GM19463 (cell line): ENCODE results near the gene MOCS1.
"Not testable (repeated sequence)": the region's sequence is repeated elsewhere in the genome, so short reads cannot be mapped to it uniquely, and the experiment has no call there.

Source experiments
- ATAC-seq: cut with Tn5 transposase; IDR thresholded peaks from one replicate; pipeline ENCODE4 v1.9.1; 2021; ENCODE audit warnings: mild to moderate bottlenecking, moderate library complexity; ENCODE audit not compliant: unreplicated experiment

Gene MOCS1

DNA sequence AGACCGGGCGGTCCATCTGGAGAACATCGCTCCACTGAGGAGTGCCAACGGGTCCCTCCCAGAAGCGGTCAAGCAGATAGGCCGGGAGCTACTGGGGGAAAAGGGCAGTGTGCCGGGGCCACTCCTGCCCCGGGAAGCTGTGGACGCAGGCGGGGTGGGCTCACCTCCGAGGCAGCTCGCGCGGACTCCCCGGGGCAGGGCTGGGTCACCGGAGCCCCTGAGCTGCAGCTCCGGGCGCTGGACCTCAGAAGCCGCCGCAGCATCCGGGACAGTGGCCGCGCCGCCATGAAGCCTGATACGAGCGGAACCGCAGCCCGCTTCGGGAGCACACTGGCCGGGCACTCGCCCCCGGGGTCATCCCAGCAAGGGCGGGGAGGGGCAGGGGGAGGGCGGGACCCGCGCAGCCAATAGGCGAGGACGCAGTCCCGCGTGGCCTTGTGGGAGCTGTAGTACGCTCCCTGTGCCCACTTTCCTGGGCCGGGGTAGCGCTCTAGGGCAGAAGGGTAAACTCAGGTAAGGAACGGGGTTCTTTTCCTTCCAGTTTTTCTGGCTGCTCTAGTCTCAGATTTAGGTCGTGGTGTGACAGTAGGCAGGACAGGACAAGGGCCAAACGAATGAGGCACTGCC, at the start of gene MOCS1:
Gene MOCS1 (minus strand): TSS at position 332 of the 627 bp plus-strand sequence. CDS start 45 bp downstream, at position 287.
- no peak for ATAC-seq

DNA sequence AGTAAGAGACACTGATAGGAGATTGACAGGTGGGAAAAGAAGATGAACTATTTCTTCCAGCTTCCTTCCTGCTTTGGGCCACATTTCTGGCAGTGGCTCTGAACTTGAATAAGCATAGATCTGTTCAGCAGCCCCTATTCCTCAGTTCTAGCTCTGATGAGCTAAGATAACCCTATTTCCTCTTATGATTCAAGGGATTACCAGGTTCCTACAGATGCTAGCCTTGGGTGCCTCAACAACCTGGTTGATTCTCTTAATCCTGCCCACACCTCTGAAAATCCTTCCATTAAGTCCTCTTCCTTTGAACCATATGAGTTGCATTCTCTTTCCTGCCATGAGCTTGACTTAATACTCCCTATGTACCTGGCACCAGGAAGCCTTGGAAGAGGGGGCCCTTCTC, 49.8 kb upstream of the MOCS1 start:
- no peak for ATAC-seq

DNA sequence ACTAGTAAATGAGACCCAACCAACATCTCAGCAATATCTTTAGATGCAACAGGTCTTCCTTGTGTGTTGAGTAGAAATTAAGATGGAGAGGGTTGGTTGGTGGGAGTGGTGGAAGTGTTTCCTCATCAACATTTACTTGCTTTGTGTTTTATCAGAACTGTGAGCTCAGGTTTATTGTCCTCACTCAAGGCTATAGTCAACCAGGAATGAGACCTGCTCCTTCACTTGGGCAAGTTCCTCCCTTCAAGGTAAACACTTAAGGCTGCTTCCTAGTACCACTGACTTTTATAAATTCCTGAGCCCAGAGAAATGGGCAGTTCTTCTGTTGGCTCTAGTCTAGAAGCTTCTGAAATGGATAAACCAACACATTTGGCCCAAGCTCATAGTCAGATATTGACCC, 48.9 kb upstream of the MOCS1 start:
- ATAC-seq = no peak

DNA sequence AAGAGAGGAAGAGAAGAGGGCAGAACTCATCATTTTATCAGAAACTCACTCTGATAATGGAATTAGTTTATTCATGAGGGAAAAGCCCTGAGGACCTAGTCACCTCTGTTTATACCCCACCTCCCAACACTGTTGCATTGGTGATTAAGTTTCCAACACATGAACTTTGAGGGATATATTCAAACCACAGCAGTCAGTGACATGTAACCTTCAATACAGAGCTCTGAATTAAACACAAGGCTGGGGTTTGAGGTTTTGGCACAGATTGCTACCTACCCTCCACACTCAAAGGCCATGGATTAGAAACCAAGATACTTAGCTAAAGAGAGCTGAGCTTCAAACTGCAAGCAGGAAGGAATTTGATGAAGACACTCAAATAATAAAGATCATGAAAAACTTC, 48.5 kb upstream of the MOCS1 start:
- no peak for ATAC-seq

DNA sequence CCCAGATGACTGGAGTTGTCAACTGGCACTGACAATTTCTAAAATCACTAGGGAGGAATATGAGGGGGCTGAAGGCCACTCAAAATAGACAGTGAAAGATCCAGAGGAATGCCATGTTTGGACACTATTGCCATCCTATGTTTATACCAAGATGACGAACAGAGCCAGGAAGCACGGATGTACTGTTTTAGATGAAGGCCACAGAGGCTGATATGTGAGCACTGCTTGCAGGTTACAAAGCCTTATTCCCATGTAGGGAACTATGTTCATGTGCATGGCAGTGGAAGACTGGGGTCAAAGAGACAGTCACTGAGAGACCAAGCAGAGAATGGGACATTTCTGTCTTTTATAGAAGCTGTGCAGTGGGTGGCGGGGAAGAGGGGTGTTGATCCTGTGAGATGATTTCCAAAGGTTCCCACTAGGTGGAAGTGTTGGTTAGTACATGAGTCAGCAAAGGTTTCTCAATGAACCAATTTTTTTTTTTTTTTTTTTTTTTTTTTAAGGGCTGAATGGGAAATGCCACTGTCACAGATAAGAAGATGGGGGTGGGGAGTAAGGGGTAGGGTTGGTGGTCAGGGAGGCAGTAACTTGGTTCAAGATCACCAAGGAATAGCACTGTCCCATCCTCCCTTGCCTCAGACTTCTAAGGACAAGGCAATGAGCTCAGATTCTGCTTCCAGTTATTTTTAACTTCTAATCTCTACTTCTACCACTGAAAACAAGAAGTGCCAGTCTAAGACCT, 46.7 kb upstream of the MOCS1 start:
- ATAC-seq = no peak

DNA sequence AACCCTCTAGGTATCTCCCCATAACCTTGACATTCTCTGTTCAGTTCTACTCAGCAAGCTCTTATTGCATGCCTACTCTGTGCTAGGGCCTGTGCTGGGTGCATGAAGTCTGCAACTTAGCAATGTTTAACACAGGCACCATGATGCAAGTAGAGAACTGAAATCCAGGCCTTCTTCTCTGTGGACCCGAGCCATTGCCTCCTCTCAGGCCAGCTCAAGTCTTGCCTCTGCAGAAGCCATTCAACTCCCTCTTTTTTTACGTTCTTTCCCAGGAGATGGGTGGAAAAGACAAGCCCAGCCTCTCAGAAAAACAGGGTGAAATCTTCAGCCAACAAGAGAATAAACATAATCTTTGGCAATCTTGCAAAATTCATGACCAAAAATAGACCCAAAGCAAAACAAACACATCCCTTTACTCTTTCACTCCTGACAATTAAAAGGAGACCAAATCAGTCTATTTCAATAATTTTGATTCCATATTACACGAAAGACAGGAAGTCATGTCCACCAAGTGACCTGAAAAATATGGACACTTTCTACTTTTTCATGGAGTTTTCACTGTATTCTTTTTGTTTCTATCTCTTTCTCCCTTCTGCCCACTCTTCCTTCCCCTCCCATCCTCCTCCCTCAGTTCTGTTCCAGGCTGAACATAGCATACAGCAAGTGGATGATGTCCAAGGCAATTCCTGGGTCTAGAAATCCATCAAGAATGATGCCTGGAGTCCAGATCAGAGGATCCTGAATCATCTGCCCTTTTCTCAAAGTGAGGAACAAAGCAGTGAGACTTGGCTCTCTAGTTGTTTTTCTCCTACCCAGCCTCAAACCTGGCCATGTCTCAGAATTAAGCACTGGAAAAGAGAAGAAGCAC, 45.4 kb upstream of the MOCS1 start:
- no peak for ATAC-seq

DNA sequence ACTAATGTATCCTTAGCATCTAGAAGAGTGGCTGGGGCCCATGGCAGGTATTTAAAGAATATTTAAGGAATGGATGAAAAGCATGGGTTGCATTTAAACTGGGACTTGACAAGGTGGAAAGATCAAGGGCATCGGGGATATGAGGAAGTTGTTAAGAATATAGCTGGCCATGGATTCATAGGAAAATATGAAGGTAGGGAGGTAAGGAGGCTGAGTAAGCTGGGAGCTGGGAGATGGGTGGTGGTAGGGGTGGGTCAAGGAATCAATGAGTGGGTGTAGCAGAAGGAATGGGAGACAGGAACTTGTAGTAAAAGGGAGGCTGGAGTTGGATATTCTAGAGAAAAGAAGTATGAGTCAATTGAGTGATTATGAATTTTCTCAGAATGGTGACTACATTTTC, 44.0 kb upstream of the MOCS1 start:
- no peak for ATAC-seq

DNA sequence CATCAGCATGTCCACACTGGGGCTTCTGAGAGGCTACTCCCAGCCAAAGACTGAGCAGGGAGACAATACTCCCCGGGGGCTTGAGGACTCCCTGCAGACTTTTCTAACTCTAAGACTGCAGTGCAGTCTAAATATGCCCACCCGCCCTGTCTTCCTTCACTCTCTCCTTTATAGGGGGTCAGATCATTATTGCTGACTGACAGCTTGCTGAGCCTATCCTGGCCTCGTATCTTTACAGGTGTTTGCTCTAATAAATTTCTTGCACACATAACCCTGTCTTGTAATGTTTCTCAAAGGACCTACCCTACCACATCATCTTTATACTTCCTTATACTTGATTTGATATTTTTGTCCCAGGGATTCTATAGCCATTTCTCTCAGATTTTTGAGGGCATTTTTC, 39.4 kb upstream of the MOCS1 start:
- ATAC-seq = no peak

DNA sequence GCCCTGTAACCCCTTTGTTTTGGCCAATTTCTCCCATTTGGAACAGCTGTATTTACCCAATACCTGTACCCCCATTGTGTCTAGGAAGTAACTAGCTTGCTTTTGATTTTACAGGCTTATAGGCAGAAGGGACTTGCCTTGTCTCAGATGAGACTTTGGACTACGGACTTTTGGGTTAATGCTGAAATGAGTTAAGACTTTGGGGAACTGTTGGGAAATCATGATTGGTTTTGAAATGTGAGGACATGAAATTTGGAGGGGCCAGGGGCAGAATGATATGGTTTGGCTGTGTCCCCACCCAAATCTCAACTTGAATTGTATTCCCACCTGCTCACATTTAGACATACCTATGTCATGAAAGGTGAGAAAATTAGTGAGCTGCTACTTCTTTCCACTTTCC, 38.5 kb upstream of the MOCS1 start:
- ATAC-seq = not testable (repeated sequence)

DNA sequence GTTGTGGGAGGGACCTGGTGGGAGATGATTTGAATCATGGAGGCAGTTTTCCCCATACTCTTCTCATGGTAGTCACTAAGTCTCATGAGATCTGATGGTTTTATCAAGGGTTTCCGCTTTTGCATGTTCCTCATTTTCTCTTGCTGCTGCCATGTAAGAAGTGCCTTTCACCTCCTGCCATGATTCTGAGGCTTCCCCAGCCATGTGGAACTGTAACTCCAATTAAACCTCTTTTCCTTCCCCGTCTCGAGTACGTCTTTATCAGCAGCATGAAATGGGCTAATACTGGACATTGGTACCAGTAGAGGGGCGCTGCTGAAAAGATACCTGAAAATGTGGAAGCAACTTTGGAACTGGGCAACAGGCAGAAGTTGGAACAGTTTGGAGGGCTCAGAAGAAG, 36.9 kb upstream of the MOCS1 start:
- ATAC-seq = not testable (repeated sequence)

DNA sequence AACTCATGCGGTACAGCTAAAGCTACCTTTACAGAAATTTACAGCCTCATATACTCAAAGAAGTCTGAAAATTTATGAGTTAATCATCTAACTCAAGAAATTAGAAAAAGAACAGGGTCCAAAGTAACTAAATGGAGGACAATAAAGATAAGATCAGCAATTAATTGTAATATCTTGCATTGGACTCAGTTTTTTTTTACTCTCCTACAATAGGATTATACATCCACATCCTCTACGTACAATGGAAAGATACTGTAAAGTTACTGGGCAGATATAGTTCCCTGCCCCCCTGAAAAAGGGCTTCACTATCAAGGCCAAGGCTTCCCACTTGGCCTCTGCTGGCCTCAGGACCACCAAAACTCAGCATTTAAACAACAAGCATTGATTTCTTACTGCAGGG, 31.5 kb upstream of the MOCS1 start:
- no peak for ATAC-seq

DNA sequence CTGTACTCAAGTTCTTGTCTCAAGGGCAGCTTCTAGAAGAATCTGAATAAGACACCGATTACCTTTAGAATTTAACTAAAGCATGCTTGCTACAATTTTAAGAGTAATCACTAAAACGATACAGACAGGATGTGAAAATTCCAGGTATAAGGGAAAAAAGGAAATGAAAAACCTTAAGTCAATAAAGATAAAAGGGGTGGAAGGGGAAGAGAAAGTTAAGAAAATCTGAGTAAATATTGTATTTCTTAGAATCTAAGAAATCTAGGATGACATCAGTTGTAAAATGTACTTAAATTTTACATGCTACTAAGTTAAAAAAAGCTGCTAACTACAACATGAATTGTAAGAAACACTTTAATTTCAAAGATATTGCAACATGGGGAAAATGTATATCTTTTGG, 30.3 kb upstream of the MOCS1 start:
- no peak for ATAC-seq

DNA sequence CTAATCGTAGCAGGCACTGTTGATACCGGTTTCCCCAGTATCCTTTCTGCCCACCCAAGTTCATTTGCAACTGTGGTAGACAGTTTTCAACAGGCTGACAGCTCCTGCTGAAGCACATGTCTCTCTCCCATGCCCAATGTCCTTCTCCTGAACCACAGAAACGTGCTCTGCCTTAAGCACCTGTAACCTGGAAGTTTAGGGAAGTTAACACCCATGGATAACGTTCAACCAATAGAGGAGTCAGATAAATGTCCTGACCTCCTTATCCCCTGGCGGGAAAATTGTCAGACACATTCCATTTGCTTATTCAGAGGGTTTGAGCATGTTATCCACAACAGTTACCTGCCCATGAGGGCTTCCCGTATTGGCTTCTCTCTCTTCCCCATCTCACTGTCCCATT, 29.8 kb upstream of the MOCS1 start:
- ATAC-seq = no peak

DNA sequence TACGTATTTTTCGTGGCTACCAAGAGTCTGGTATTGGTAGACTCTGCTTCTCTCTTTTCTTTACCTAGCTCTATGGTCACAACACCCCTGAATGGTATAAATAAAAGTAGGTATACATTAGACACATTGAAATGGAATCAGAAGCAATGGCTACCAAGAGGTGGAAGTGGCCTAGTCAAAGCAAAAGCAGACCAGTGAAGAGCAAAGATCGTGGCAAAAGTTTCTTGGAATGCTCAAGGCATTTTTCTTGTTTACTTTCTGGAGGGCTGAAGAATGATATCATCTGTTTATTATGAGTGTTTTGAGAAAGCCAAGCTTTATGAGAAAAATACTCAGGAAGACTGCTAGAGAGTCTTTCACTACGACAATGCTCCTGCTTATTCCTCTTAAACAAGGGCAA, 28.6 kb upstream of the MOCS1 start:
- ATAC-seq = no peak

DNA sequence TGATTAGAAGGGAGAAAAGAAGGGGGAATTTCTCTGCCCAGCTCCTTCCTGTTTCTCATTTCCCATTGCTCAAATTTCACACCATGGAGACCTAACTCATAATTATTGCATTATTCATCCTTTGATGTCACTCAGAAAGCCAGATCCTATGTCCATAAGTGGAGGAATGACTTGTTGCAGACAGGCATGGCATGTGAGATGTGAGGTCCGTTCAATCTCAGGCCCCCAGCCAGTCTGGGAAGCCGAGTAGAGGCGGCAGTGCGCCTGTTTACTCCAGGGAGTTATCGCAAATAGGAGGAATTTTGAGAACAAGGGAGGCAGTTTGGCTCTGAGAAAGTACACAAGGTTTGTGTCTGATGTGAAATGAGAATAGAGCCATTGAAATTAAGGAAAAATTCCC, 26.9 kb upstream of the MOCS1 start:
- no peak for ATAC-seq

DNA sequence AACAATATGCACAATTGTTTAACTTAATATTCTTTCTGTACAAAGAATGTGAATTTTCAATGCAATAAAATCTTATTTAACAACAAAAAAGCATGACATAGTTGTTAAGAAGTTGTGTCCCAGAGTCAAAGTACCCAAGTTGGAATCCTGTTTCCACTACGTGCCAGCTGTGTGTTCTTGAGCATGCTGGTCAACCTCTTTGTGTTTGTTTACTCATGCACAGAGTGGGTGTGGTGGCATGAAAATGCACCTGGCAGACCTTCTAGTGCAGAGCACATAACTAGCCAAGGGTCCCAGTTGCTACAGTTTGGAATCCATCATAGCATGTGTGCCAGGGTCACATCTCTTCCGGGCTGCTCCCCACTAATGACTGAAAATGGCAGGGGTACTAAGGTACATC, 24.7 kb upstream of the MOCS1 start:
- ATAC-seq = no peak

DNA sequence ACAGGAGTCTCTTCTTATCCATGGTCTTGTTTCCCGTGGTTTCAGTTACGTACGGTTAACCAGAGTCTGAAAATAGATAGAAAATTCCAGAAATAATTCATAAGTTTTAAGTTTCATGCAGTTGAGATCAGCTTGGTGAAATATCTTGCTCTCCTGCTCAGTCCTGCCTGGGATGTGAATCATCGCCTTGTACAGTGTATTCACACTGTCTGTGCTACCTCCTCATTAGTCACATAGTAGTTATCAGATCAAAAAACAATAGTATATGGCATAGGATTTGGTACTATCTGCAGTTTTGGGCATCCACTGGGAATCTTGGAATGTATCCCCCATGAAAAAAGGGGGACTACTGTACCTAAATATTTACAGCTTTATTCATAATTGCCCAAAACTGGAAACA, 22.7 kb upstream of the MOCS1 start:
- ATAC-seq = no peak

DNA sequence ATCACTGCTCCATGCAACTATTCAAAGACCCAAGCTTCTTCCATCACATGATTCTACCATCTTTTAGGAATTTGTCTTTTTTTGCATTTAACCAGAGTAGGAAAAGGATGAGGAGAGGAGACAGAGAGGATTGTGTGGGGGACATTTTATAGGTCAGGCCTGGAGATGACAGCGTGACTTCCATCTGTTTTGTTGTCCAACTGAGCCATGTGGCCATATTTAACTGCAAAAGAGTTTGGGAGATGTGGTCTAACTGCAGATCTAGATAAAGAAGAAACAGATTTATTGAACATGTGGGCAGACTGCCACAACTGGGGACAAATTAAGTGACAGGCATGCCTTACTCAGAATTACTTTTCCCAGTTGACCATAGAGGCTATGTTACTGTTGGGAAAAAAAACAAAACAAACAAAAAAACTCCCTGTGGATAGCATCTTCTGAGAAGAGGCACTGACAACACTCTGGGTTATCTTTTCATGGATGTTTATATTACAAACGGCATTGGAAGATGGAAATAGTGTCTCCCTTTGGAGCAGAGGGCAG, 18.9 kb upstream of the MOCS1 start:
- ATAC-seq = no peak

DNA sequence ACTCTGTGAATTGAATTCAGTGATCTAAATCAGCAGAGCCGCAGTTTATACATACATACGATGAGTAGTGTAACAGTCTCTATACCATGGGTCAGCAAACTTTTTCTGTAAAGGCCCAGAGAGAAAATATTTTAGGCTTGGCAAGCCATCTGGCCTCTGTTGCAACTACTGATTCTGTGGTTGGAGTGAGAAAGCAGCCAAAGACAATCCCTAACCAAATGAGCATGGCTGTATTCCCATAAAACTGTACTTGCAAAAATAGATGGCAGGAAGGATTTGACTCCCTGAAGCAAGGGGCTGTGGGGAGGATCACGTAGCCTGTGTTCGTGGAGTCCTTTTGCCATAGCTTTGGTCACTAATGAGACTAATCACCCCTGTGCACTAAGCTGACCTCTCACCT, 17.9 kb upstream of the MOCS1 start:
- ATAC-seq = no peak

DNA sequence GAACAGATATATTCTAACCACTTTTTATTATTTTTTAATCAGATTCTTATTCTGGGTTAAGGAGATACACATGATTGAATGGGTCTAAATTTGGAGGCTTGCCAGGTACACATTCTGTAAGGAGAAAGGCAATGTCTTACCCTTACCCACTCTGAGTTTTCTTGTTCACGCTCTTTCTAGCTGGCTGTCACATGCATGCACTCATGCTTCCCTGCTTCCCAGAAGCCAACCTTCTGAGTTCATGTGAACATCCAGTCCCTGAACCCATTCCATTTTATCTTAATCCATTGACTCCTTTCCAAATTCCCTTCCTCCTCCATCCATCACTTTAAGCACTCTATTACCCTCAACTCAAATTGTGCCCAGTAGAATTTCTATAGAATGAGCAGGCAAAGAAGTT, 17.5 kb upstream of the MOCS1 start:
- ATAC-seq = no peak

DNA sequence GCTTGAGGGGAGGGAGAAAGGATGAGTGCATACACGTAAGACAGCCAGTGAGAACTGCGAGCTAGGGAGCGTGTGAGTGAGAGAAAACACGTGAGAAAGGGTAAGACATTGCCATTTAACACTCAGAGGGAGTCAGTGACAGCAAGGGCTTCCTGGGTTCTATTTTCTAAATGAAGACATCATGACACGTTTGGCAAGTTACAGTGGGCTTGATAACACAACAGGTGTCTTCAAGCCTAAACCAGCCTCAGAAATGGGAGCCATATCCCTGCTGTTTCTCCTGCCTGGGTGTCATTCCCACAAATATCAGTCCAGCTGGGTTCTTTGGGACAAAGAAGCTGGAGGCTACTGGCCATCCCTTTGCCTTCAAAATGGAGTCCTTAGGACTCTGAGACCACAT, 16.9 kb upstream of the MOCS1 start:
- no peak for ATAC-seq
